Glomerular visceral epithelial cell (primary cell): Measurements from ENCODE around the gene APRT.
A peak's percentile ranks its signal among the peaks of the same experiment; 100 is the strongest.

ENCODE experiments used
- DNase-seq: peaks from one replicate; pipeline ENCODE4 v3.0.0-alpha.2; 2016; ENCODE audit errors: extremely low spot score

Gene APRT

DNA sequence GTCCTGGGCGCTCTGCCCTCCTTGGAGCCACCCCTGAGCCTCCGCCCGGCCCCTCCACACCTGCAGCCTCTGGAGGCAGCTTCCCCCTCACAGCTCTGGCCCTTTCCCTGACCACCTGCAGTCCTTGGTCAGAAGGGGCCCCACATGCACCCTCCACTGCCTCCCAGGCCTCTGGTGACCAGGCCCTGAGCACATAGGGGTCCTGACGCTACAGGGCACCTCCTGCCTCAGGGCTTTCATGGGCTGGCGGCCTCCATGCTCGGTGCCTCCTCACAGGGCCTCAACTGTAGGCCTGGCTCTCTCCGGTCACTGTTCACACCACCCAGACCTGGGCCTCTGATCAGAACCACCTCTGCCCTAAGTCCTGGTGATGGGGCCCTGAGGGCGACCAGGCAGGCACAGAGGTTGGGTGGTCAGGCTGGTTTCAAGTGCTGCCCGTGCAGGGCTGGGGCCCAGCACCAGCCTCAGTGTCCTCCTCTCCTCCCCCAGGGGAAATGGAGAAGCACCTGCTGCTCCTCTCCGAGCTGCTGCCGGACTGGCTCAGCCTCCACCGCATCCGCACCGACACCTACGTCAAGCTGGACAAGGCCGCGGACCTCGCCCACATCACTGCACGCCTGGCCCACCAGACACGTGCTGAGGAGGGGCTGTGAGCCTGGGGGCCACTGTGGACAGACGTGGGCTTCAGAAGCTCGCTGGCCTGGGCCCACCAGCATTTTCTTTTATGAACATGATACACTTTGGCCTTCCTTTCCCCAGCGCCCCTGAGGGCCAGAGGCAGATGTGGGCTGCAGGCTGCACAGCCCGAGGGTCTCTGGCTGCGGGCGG lies 3.9 kb downstream of the APRT start:
- DNase-seq = no peak

DNA sequence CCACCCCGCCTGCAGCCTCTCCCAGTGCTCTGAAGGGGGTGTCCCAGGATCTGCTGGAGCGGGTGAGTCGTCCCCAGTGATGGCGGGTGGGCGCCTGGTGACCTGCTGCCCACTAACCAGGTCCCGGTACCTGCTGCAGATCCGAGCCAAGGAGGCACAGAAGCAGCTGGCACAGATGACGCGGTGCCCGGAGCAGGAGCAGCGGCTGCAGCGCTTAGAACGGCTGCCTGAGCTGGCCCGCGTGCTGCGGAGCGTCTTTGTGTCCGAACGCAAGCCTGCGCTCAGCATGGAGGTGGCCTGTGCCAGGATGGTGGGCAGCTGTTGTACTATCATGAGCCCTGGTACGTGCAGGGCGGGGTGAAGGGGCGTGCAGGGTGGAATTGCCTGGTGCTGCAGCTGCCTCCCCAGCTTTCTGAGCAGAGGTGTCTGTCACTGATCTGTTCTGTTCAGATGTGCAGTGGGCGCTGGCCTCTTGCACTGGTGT lies 4.5 kb downstream of the APRT start:
- no peak for DNase-seq

DNA sequence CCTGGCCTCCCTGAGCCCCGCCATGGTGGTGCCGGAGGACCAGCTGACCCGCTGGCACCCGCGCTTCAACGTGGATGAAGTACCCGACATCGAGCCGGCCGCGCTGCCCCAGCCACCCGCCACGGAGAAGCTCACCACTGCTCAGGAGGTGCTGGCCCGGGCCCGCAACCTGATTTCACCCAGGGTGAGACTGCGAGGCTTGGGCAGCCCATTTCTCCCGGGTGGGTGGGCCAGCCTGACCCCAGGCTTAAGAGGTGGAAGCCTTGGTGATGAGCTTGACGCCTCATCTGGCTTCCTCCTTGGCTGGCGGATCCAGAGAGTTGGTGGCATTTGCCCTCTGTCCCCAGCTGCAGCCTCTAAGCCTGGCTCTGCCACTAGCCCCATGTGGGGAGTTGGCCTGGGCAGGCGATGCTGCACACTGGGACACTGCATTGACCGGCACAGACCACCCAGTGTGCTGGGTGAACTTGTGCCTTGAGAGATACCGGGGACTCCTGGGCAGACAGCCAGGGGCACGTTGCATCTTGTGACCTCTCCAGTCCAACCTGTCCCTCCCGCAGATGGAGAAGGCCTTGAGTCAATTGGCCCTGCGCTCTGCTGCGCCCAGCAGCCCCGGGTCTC lies 5.1 kb downstream of the APRT start:
- no peak for DNase-seq

DNA sequence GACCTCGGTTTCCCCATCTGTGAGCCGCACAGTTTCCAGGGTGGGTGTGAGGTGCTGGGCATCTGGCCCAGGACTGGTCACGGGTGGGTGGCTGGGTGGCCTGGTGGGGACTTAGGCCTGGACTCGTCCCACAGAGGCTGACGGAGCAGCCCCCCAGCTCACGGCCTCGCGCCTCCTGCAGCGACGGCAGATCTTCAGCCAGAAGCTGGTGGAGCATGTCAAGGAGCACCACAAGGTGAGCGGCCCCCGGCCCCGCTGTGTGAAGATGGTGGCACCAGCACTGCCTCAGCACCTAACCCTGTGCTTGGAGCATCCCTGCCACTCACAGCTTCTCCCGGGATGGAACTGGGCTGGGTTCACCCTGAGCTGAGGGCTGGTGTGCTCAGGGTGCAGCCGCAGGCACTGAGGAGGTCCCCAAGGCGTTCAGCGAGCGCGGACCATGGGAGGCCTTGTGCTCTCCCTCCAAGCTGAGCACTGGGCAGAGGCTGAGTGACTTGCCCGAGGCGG lies 5.8 kb downstream of the APRT start:
- DNase-seq = no peak

DNA sequence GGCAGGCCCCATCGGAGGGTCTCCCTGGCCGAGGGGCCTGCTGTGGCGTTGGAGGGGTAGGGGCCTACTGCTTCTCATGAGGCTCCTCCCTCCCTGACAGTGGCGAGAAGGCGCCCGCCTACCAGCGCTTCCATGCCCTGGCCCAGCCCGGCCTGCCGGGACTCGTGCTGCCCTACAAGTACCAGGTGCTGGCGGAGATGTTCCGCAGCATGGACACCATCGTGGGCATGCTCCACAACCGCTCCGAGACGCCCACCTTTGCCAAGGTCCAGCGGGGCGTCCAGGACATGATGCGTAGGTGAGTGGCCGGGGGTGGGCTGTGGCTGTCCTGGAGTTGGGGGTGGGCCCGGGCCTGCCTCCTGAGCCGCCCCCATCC lies 6.4 kb downstream of the APRT start:
- no peak for DNase-seq

DNA sequence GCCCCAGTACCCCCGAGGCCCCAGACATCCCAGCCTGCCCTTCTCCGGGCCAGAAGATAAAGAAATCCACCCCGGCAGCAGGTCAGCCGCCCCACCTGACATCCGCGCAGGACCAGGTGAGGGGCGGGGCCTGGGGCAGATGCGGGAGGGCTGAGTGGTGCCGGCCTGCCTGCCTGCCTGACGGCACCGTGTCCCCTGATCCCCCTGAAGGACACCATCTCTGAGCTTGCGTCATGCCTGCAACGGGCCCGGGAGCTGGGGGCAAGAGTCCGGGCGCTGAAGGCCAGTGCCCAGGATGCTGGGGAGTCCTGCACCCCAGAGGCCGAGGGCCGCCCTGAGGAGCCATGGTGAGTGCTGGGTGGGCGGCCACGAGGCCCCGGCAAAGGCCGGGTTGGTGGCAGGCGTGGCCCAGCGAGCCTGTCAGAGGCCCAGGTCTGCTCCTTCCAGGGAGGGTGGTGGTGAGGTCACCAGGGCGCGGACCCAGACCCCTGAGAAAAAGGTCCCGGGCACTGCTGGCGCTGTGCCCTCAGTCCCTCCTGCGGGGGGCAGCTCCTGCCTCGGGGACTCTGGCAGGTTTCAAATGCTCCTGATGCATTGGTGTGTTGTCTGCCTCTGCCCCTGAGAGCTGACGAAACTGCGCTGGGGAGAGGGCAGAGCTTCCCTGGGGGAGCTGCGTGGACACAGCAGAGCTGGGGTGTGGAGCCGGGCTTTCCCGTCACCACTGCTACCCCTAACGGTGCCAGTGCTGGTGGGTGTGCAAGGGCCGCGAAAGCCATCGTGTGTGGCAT lies 7.0 kb downstream of the APRT start:
- peak; percentile 31 for DNase-seq

DNA sequence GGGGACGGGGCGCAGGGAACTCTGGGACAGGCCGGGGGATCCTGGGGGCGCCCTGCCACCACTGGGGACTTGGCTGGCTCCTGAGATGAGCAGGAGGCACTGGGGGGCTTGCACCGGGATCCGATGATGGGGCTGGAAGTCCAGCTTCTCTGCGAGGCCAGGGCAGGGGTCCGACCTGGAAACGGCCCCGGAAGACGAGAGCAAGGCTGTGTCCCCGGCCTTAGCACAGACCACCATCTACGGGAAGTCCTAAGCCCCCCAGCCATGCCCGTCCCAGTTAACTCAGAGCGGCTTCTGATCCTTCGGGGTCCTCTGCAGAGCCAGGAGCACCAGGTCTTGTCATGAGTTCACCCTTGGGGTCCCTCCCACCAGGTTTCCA lies 7.6 kb downstream of the APRT start:
- no peak for DNase-seq

DNA sequence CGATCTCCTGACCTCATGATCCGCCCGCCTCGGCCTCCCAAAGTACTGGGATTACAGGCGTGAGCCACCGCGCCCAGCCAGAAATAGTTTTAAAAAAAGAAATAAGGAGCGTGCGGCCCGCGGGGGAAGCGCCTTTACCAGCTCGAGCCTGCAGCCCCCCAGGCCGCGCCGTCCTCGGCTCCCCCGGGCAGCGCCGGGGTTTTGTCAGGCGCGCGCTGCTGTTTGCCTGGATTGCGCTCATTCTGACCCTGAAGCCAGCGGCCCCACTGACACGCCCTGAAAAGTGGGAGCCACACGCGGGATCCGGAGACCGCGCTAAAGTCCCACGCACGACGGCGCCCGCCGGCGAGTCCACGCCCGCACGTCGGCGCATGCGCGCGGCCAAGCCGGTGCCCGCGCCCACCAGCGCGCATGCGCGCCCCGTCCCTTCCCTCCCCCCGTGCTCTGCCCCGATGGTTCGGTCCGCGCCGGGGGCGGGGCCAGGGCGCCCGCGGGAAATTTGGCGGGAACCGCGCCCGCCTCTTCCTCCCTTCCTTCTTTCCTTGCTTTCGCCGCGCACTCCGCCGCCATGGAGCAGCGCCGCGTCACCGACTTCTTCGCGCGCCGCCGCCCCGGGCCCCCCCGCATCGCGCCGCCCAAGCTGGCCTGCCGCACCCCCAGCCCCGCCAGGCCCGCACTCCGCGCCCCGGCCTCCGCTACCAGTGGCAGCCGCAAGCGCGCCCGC lies 8.3 kb downstream of the APRT start, which contains the start of gene CDT1:
CDT1 (plus strand) TSS at position 526 of the 724 bp plus-strand sequence; CDS start at position 569, 43 bp downstream.
- peak; percentile 84 for DNase-seq

DNA sequence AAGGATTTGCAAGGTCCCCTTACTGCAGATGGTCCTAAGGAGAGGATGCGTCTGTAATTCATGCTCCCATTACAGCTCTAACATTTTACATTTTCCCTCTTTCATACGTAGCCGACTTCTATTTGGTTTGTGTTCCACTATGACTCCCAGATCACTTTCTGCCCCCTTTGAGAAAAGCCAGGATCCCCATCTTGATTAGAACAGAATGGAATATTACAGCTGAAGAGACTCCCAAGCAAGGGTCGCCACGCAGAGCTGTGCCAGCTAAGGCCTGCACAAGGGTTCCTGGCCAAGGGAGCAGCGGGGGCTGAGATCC lies 11.5 kb downstream of the APRT start:
- DNase-seq = no peak

DNA sequence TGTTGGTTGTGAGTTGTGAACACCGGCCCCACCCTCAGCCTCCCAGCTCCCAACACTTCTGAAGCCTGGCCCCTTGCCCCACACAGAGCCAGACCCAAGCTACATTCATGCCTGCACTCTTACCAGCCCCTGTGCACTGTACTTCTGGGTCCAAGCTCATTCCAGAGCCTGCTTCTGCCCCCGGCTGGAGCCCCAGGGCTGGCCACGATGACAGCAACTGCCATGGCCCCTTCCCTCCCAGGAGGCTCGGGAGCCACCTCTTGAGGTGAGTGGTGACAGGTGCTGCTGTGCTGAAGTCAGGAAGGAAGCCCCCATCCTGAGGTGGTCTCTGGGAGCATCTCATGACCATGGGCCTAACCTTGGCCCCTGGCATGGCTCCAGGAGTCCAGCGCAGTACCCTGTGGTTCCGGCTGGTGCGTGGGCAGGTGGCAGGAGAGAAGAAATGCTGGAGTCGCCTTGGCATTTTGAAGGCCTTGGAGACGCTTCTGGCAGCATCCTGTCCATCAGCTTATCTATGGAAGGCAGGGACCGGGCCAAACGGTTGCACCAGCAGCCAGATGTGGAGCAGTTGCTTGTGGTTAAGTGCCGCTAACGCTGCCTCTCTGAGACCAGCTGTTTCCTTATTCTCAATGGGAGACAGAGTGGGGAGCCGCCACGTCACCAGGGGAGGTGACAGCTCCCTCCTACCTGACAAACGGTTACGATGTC lies 12.0 kb downstream of the APRT start:
- DNase-seq = no peak

DNA sequence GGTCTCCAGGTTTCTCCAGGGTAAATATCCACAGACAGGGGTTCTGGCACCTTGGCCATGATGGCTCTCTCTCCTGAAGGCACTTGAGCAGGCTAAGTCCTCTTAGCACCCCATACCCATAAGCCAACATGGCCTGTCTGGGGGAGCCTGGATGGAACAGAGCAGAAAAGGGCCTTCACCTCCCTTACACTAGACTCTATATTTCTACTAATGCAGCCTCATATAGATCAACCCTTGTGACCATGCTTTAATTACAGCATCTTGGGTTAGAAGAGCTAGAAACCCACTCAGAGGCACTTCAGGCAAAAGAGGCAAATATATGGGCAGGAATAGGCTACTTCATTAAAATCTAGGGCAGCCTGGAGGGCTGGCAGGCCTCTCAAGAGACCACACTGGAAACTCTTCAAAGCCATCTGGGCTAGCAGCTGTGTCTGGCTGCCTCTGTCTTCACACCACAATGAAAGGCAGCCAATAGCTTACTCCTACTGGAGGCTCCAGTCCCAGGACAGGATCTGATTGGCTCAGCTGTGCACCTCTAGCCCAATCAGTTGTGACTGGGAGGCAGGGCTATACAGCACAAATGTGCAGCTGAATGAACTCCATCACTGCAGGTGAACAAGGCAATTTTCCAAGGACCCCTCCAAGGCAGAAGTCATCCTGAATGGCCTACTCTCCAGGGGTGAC lies 12.8 kb downstream of the APRT start:
- no peak for DNase-seq

DNA sequence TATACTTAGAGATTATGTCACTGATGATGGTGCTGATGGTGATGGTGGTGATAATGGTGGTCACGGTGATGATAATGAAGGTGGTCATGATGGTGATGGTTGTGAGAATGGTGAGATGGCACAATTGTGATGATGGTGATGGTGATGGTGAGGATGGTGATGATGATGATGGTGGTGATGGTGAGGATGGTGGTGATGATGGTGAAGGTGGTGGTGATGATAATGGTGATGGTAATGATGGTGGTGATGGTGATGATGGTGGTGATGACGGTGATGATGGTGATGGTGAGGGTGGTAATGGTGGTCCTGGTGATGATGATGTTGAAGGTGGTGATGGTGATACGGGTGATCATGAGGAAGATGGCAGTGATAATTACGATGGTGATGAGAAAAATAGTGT lies 13.7 kb downstream of the APRT start:
- no peak for DNase-seq

DNA sequence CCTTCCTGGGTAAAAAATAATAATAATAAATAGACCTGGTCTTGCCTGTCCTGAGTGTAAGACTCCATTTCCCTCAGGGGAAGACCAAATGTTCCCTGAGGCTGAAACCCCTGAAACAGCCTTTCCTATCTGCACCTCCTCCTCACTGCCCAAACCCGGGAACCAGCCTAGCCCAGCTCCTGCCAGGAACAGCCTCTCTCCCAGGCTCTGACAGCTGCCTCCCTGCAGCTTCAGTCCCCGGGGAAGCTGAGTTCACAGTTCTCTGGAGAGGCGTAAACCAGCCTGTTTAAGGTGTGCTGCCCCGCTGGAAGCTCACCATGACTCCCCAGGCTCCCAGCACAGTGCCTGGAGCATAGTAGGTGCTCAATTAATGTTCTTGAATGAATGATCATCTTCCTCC lies 15.4 kb downstream of the APRT start:
- no peak for DNase-seq

DNA sequence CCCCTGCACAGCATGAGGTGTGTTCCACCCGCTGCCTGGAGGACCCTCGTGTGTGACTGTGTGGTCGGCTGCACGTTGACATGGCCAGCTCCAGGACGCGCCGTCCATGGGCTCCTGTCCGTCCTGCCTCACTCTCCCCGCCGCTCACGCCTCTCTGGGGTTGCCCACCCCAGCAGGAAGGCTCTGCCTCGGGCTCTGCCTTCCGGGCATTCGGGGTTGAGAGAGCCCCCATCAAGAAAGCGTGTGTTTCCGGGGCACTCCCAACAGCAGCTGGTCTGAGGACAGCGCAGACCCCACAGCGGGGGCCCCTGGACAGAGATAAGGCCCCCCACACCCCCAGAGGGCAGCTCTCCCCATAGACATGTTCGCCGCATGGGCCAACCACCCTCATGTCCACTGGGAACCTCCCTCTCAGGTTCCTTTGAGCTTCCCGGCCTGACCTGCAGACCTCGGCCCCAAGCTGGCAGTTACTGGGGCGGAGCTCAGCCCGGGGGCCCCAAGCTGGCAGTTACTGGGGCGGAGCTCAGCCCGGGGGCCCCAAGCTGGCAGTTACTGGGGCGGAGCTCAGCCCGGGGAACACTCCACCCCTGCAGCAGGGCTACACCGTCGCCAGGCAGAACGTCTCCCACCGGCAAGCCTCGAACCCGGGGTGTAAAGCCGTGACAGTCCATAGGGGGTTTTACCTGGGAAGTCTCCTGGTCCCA lies 18.3 kb downstream of the APRT start:
- DNase-seq = no peak

DNA sequence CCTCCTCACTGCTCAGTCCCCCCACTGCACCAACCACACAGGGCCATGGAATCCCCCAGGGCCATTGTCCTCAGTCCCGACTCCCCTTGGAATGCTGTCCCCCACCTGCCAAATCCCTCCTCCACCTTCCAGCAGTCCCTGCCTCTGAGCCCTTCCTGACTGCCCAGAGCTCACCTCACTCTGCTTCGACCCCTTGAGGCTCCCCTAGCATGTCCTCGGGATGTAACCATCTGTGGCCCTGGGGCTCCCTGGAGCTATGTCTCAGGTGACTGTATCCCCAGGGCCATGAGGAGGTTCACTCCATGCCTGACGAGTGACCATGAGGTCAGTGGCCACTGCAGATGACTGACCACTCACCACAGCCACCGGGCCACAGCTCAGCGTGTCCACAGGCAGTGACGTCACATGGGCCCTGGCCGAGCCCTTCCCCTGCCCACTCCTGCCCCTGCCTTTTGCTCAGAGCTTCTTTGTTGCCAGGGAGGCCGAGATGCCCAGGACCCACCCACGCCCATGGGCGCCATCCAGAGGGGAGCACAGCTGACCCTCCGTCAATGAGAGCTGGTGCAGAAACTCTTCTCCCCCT lies 19.0 kb downstream of the APRT start:
- no peak for DNase-seq

DNA sequence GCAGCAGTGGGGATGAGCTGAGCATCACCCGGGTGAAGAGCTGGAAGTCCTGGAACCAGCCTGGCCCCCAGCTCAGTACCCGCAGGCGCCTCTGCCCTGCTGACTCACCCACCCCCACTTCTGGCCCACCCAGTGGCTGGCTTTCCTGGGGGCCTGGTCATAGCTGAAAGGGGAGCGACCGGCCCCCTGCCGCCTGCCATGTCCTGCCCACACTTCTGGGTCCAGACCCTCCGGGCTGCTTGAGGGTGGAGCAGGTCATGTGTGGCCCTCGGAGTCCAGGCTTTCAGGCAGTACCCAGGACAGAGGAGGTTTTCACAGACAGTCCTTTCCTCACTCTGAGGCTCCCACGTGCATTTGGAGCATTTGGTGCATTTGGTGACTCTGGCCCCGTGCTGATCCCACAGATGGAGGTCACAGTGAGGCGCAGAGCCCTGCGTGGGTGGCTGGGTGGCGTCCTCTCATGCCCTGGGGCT lies 19.6 kb downstream of the APRT start:
- DNase-seq = no peak

DNA sequence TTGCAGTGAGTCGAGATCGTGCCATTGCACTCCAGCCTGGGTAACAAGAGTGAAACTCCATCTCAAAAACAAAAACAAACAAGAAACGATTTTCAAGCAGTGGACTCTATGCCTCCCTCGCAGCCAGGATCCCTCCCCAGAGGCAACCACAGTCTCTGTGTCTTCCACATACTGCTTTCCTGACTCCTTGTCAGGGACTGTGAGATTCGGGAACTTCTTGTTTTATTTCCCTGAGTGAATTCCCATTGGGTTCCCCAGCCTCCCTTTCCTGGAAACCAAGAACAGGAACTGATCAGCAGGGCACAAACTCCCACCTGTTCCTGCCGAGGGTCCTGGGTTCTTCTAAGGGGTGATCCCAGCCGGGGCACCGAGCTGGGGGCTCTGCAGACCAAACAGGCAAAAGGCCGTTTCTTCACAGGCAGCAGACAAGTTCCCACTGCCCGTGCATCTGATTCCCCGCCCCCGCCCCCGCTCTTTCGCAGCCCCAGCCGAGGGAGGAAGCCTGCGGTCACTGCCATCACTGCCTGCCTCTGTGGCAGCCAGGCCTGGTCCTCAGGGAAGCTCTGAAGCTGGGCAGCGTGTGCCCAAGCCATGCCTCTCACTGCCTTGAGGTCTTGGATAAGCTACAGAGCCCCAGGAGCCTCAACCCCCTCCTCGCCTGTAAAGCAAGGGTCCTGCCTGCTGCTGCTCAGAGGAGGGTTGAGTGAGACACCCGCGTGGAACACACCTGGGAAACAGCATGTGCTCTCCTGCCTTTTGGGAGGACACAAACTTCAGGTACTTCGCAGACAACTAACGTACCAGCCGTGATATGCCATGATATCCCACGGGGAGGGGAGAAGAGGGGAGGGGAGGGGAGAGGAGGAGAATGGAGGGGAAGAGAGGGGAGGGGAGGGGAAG lies 21.2 kb downstream of the APRT start:
- DNase-seq = peak; percentile 46

DNA sequence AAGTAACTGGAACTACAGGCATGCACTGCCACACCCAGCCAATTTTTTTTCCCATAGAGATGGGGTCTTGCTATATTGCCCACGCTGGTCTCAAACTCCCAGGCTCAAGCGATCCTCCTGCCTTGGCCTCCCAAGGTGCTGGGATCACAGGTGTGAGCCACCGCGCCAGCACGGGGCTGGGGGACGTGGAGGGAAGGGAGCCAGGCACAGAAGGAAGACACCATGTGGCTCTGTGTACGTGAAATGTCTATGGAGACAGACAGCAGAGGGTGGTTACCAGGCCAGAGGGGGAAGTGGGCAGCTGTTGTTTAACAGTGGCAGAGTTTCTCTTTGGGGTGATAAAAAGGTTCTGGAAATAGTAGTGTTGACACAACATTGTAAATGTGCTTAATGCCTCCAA lies 22.1 kb downstream of the APRT start:
- DNase-seq = no peak
